ENCODE measurements around the gene GPR156. TPM values are rescaled to one million over a fixed set of nuclear protein-coding genes. Genes with fewer than 3 reads are reported as not detected.
"Not testable (repeated sequence)": the region's sequence is repeated elsewhere in the genome, so short reads cannot be mapped to it uniquely, and the experiment has no call there.

Gene GPR156
- polyA plus RNA-seq, 12 donors = 1.0 to 2.5 (median 1.6) TPM; not detected in 2

DNA sequence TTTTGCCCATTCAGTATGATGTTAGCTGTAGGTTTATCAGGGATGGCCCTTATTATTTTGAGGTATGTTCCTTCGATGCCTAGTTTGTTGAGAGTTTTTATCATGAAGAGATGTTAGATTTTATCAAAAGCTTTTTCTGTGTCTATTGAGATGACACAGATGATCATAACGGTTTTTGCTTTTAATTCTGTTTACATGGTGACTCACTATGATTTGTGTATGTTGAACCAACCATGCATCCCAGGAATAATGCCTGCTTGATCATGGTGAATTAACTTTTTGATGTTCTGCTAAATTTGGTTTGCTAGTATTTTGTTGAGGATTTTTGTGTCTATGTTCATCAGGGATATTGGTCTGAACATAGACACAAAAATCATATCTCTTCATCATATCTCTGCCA lies 8.3 kb downstream of the GPR156 start:
- DNase-seq = no peak

- peak; percentile 22 for DNase-seq
Observed at GRCh38 chr3:120275618-120276017, 9.4 kb downstream of the GPR156 start.

DNA sequence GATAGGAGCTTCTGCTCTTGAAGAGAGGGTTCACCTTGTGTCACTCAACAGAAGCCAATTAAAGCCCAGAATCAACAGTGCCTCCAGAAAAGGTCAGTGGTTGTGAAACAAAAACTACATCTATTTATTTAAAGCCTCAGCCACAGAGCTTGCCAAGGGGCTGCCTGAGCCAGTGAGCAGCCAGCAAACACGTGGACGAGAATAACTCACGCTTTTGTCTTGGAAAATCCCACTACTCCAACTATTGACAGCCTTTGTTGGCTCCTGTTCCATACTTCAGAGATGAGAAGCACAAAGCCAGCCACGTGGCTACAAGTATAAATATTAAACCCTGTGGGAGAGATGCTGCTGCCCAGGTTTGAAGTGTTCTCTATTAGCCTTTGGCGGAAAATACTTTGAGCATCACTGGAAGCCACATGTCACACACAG lies 10.3 kb downstream of the GPR156 start:
- DNase-seq = peak; percentile 57

DNA sequence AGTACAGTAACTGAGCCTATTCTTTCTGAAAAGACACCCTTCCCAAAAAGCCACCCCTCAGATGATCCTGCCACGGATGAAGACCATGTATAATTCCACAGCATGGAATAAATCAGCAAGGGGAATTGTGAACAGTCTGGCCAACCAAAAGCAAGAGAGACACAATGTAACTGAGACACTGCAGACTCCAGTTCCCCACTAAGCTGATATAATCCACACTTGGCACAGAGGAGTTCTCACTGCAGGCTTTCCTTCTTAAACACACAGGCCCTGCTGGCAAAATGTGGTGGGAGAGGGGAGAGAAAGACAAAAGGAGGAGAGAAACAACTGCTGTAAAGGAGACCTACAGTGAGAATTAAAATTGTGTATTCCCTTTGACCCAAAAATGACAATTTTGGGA lies 12.7 kb downstream of the GPR156 start:
- DNase-seq = peak; percentile 22

GRCh38 chr3:120265989-120266388 lies 19.0 kb downstream of the GPR156 start:
- no peak for DNase-seq

DNA sequence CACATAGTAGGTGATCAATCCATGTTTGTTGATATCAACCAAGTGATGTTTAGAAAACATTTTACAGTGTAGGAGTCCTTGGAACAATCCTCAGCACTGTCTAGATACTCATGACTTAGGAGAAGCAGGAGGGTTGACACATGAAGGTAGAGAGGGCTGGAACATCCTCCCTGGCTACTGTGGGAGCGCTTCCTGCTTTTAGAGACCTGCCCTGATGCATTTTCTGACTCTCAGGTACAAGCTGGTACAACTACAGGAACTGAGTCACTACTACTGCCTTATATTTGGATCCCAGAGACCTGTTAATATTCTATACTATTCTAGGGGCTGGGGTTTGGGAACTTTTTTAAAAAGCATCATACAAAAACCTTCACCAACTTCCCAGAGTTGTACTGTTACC lies 20.1 kb downstream of the GPR156 start:
- DNase-seq = no peak

- DNase-seq = no peak
Observed at GRCh38 chr3:120263792-120264191, 21.2 kb downstream of the GPR156 start.

- DNase-seq = no peak
Observed at GRCh38 chr3:120258009-120258408, 27.0 kb downstream of the GPR156 start.

DNA sequence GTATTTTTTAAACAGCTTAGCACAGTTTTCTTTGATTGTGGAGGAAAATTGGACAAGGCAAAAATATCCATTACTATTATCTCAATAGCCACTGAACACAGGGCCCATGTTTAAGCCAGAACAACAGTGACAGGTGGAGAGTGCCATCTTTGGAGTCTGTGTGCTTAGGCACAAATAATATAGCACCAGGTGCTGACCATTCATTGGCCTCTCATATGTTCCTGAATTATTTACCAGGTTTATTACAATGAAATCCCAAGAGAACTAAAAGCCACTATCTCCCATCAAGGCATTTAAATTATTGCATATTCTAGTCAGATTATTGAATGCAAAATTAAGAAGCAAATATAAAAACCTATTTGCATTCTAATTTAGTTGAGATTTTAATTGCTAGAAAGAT lies 39.6 kb downstream of the GPR156 start:
- no peak for DNase-seq

- no peak for DNase-seq
Observed at GRCh38 chr3:120244834-120245225, 40.2 kb downstream of the GPR156 start.

- DNase-seq = no peak
Observed at GRCh38 chr3:120239644-120240043, 45.4 kb downstream of the GPR156 start.

GRCh38 chr3:120227710-120228347 lies 57.2 kb downstream of the GPR156 start:
- DNase-seq = no peak

DNA sequence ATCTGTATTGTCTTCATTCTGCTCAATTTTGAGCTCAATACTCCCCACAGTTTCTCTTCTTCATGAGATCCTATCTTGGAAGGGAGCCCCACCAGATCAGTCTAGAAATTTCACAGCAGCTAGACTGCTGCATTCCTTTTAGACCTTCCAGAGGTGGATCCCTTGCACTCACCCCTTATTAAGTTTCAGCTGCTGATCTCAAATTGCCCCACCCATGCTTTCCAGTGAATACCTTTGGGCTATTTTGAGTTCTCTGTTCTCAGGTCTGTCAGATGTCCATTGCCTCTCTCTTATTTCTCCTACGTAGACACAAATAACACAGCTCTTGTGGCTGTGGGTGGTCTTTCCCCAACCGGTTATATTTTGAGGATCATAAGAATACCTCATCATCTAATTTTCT lies 60.8 kb downstream of the GPR156 start:
- DNase-seq = no peak

DNA sequence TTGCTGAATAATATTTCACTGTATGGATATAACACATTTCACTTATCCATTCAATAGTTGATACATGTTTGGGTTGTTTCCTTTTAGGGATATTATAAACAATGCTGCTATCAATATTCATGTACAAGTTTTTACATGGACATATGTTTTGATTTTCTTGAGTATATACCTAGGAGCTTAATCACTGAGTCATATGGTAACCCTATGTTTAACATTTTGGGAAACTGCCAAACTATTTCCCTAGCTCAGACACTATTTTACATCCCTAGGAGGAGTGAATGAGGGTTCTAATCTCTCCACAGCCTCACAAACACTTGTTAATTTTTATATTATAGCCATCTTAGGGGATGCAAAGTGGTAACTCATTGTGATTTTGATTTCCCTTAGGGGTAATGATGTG lies 66.0 kb downstream of the GPR156 start:
- DNase-seq = no peak

- DNase-seq = not testable (repeated sequence)
Observed at GRCh38 chr3:120216633-120217032, 68.4 kb downstream of the GPR156 start.

DNA sequence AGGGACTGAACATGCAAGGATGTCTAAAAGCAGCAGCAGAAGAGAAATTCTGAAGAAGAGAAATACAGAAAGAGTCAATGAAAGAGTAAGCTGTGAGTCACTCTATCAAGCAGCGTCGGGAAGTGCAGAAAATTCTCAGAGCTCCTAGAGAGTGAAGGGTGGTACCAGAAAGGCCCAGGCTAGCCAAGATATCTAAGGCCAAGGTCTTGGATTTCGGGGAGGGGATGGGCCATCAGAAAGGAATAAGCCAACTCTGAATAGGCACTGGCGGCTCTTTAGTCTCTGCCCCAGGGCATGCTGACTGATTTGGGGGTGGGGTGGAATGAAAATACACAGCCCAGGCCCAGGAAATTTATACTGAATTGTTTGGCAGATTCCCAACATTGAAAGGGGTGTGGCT lies 70.8 kb downstream of the GPR156 start:
- DNase-seq = no peak

- DNase-seq = no peak
Observed at GRCh38 chr3:120212505-120212904, 72.5 kb downstream of the GPR156 start.

- DNase-seq = no peak
Observed at GRCh38 chr3:120209425-120209824, 75.6 kb downstream of the GPR156 start.

- DNase-seq = no peak
Observed at GRCh38 chr3:120204338-120204737, 80.7 kb downstream of the GPR156 start.

- DNase-seq = no peak
Observed at GRCh38 chr3:120203621-120204020, 81.4 kb downstream of the GPR156 start.

GRCh38 chr3:120203016-120203415 lies 82.0 kb downstream of the GPR156 start:
- DNase-seq = no peak

- DNase-seq = no peak
Observed at GRCh38 chr3:120202363-120202762, 82.7 kb downstream of the GPR156 start.

- no peak for DNase-seq
Observed at GRCh38 chr3:120200493-120201235, 84.4 kb downstream of the GPR156 start.
